Esophagus muscularis mucosa (tissue), 4 donors: ENCODE data around the gene KRTAP2-4.
"Not testable (repeated sequence)": the region's sequence is repeated elsewhere in the genome, so short reads cannot be mapped to it uniquely, and the experiment has no call there.

Experiments used
- CTCF ChIP-seq, 3 experiments: fragments of 200-600 bp in 2 of 3; fragments of 450-650 bp in 1 of 3; sonication (generic) in 2 of 3; IDR thresholded peaks; one replicate each; pipeline ENCODE4 v1.5.1; 2017 to 2019; ENCODE audit warnings: antibody characterized with exemption in 3 of 3, mild to moderate bottlenecking in 2 of 3, moderate library complexity in 1 of 3
- EP300 ChIP-seq: sonication (generic); formaldehyde crosslinking; IDR thresholded peaks from one replicate; pipeline ENCODE4 v1.6.1; 2017; ENCODE audit warnings: antibody characterized with exemption
- POLR2A ChIP-seq: fragments of 450-650 bp; IDR thresholded peaks from one replicate; pipeline ENCODE4 v1.6.1; 2017; ENCODE audit warnings: antibody characterized with exemption, moderate library complexity, mild to moderate bottlenecking, low read depth
- POLR2AphosphoS5 ChIP-seq, 2 donors: sonication (generic); formaldehyde crosslinking; IDR thresholded peaks; one replicate each; pipeline ENCODE4 v1.6.1; 2017; ENCODE audit warnings: antibody characterized with exemption in 2 of 2

- not testable (repeated sequence) for TF ChIP-seq POLR2AphosphoS5 (IDR thresholded peaks at IDR 0.05); CTCF (IDR thresholded peaks at IDR 0.05); POLR2A; EP300
Measured at GRCh38 chr17:41083427-41083826, 17.7 kb upstream of the KRTAP2-4 start.
